NCI-H748 treated with DMSO at 0.1 percent for 48 hours (cell line): ENCODE results near the gene TMTC4.
"Not testable (repeated sequence)": the region's sequence is repeated elsewhere in the genome, so short reads cannot be mapped to it uniquely, and the experiment has no call there.

ENCODE experiments used
- DNase-seq: peaks from one replicate; lab custom pipeline; 2025; lab: John Stamatoyannopoulos, UW

Gene TMTC4

GRCh38 chr13:100674572-100674871 lies at the start of gene TMTC4:
TMTC4 (minus strand) TSS chr13:100674795; CDS start chr13:100670362, 4,433 bp downstream.
- DNase-seq, result no peak

- DNase-seq, result no peak
These were observed 47.9 kb upstream of the TMTC4 start for GRCh38 chr13:100722517-100722916.

DNA sequence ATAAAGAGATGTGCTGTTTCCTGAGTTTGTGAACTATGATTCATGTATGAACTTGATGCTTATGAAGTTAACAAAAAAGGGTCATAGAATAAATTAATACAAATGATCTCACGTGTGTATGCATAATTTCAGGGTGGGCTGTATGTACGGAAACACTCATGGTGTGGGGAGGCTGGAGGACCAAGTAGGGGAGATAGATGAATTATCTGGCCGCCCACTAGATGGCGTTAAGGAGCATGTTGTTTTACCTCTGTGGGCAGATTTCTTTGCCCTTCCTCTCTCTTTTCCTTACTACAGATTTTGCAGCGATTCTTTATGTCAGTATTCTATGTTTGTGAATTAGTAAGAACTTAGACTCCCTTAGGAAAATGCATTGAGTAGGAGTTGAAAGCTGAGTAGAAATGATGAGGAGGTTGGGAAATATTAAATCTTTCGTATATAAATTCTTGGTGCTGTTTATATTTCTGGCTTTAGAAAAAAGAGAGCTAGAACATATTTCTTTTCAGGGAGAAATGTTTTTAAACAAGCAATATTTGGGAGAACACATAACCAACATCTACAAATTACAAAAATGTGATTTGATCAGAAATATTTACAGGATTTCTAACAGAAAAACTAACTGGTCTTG lies 47.4 kb upstream of the TMTC4 start:
- DNase-seq, result peak; percentile 73

DNA sequence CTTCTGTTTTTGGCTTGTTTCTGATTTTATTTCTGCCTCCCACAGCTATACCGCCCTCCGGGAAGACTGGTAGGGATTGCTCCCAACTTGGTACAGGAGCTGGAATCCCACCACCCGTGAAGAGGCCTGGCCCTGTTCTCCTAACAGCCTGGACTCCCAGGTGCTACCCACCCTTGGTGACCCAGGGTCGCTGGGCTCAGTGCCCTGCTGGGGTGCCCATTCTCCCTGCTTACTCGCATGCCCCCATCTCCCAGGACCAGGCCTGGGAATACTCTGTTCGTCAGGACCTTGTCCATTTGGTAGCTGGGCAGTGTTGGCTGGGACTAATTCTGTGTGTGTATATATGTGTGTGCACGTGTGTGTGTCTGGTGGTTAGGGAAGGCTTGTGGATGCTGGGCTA lies 41.0 kb upstream of the TMTC4 start:
- DNase-seq, result no peak

- DNase-seq, result no peak
These were observed 39.9 kb upstream of the TMTC4 start for GRCh38 chr13:100714478-100714877.

- no peak for DNase-seq
These were observed 35.6 kb upstream of the TMTC4 start for GRCh38 chr13:100710176-100710575.

DNA sequence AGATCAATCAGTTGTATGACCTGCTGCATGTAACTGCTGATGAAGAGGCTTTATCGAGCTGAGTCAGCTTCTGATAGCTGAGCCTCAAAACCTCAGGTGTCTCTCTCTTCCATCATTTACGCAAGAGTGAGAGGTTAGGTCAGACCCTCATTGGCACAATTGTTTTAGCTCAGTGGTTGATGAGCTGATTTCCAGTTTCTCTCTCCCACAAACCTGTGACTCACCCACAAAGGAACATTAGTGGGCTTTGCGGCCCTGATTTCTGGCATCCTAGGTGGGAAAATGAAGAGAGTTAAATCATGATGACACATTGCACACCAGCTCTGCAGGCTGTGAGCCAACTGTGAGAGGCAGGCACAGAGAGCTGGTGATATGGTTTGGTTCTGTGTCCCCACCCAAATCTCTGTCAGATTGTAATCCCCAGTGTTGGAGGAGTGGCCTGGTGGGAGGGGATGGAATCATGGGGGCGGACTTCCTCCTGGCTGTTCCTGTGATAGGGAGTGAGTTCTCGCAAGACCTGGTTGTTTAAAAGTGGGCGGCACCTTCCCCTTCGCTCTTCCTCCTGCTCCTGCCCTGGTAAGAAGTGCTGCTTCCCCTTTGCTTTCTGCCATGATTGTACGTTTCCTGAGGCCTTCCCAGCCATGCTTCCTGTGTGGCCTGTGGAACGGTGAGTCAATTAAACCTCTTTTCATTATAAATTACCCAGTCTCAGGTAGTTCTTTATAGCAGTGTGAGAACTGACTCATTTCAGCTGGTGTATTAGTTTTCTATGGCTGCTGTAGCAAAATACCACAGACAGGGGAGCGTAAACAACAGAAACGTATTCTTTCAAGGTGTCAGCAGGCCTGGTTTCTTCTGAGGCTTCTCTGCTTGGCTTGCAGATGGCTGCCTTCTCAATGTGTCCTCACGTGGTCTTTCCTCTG lies 33.5 kb upstream of the TMTC4 start:
- DNase-seq, result no peak

DNA sequence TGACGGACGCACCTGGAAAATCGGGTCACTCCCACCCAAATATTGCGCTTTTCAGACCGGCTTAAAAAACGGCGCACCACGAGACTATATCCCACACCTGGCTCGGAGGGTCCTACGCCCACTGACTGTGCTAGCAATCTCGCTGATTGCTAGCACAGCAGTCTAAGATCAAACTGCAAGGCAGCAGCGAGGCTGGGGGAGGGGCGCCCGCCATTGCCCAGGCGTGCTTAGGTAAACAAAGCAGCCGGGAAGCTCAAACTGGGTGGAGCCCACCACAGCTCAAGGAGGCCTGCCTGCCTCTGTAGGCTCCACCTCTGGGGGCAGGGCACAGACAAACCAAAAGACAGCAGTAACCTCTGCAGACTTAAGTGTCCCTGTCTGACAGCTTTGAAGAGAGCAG lies 23.7 kb upstream of the TMTC4 start:
- not testable (repeated sequence) for DNase-seq

DNA sequence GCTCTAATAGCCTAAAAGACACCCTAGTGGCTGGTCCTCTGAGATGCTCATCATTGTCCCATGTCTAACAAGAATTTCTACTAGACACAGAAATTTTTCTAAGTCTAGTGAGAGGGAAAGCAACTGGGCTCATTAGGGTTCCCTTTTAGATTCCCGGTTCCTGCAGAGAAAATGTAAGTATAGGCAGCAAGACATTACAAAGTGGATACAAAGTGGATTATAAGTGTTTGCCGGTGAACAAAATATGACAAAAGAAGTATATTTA lies 20.8 kb upstream of the TMTC4 start:
- DNase-seq, result no peak

DNA sequence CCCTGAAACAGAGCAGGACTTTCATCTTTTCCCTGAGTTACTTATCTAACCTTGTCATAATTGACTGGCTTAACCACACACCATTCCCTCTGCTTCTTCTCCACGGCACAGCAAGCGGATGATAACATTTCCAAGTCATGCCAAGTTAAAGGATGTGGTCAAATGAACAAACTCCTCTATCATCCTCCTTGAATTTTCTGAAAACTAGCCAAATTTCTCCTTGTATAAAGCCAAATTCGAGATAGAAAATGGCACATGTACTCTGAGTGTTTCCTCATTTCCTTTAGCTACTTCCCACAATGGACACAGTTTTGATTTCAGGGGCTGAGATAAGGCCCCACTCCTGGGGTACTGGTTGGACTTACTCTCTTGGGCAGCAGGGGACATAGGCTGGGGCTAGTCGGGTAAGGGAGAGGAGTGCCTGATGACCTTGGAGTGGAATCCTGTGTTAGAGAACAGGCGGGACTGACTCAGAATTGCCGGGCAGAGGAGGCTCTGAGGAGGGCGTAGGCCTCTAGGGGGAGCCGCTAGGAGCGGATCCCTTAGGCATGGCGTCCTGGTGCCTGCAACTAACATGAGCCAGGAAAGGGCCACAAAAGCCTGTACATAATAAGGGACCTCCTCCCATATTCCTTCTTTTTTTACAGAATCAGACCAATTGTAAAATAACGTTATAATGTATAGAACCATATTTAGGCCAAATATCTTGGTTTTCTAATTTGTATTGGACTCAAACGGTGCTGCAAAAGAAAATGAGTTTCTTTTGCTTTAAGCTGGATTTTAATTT lies 20.3 kb upstream of the TMTC4 start:
- no peak for DNase-seq

- DNase-seq, result no peak
These were observed 14.6 kb upstream of the TMTC4 start for GRCh38 chr13:100689191-100689590.

- DNase-seq, result no peak
These were observed 5.5 kb upstream of the TMTC4 start for GRCh38 chr13:100680131-100680530.

DNA sequence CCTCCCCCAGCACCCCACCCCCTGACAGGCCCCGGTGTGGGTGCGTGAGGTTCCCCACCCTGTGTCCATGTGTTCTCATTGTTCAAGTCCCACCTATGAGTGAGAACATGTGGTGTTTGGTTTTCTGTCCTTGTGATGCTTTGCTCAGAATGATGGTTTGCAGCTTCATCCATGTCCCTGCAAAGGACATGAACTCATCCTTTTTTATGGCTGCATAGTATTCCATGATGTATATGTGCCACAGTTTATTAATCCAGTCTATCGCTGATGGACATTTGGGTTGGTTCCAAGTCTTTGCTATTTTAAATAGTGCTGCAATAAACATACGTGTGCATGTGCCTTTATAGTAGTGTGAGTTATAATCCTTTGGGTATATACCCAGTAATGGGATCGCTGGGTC lies 2.5 kb upstream of the TMTC4 start:
- not testable (repeated sequence) for DNase-seq

GRCh38 chr13:100675661-100676129 lies 1.1 kb upstream of the TMTC4 start:
- no peak for DNase-seq

DNA sequence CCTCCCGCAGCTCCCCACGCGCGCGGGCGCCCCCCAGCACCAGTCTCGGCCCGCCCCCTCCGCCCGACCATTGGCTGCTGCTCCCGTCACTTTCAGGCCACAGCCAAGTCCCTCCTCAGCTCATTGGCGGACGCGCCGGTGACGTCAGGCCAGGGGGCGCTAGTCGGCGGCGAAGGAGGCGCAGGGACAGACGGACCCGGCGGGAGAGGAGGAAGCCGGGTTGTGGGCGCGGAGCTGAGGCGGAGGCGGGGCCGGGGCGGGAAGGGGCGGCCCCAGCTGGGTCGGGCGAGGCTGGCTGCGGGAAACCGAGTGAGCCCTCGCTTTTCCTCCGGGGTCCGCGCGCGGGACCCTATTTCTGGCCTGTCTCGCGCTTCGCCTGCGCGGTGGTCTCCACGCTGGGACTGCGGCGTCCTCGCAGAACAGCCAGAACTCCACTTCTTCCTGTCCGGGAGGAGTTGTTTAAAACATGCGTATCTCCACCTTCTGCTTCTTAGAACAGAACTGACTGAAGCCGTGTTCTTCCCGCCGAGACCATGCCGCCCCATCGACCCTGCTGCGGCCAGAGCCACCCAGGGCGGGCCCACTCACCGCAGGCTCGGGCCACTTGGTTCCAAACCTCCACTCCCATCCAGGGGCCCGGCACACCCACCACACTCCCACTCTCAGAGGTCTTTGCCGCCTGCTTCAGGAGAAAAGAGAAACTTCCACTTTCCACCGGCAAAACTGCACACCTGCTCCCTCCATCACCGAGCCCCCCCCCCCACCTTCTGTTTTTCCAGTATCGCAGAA lies 471 bp upstream of the TMTC4 start:
- peak; percentile 88 for DNase-seq

GRCh38 chr13:100673713-100674571 lies 653 bp downstream of the TMTC4 start:
- DNase-seq, result peak; percentile 49

- DNase-seq, result no peak
These were observed 1.3 kb downstream of the TMTC4 start for GRCh38 chr13:100673376-100673712.

DNA sequence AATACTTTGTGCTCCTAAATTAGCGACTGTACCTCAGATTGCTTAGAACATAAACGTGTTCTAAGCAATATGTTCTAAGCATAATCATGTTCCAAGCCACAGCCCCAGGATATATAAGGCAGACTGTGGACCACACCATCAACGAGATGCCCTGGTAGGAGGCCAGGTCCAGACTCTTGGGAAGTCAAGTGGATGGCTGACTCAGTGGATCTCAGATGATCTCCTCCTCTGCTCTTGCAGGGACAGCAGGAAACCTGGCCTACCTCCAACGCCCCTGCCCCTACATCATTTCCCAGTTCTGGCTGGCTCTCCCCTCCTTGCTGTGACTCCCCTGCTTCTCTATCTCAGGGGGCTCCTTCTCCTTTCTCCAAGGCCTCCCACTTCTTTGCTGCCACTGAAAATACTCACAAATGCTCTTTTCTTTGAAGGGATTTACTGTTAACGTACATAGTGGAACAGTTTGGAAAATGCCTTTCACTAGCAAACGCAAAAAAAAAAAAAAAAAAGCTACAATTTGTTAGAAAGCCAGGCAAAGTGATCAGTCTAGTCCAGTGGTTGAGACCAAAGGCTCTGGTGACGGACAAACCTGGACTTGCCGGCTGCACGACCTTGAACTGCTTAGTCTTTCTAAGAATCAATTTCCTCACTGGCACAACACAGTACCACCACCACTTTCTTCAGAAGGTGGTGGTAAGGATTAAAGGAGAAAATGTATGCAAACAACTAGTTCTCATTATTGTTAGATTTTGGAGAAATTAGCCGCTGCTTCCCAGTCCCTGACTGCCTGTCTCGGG lies 3.0 kb downstream of the TMTC4 start:
- DNase-seq, result no peak

DNA sequence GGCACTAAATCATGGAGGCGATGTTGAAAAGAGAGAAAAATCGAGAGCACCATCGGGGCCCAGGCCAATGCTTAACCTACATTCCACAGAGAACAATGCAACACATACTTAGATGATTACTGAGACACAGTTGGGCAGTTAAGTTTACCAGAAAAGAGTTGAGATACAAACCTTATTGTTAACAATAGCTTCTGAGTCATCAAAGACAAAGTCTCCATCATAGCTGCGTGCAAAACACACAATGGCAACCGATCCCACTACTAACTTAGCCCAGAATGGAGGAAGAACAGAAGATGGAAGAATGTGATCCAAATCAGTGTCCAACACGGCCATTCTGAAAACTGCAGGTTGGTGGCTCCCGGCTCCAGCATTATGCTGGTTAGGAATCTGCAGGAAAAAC lies 6.2 kb downstream of the TMTC4 start:
- DNase-seq, result no peak

- DNase-seq, result no peak
These were observed 6.7 kb downstream of the TMTC4 start for GRCh38 chr13:100667894-100668293.
